Stimulated activated CD4-positive, alpha-beta T cell treated with anti-CD3 and anti-CD28 coated beads, TNF-alpha, amount 100 ng/mL, for 48 hours (primary cell): ENCODE results near the gene UQCRQ.

Source experiments
- DNase-seq, 3 donors: peaks; one replicate each; pipeline ENCODE4 v3.0.0-alpha.2; 2020; ENCODE audit warnings: low read depth in 3 of 3

The UQCRQ gene

GRCh38 chr5:132870801-132871200 is 4.4 kb downstream of the UQCRQ start:
- no peak for DNase-seq

DNA sequence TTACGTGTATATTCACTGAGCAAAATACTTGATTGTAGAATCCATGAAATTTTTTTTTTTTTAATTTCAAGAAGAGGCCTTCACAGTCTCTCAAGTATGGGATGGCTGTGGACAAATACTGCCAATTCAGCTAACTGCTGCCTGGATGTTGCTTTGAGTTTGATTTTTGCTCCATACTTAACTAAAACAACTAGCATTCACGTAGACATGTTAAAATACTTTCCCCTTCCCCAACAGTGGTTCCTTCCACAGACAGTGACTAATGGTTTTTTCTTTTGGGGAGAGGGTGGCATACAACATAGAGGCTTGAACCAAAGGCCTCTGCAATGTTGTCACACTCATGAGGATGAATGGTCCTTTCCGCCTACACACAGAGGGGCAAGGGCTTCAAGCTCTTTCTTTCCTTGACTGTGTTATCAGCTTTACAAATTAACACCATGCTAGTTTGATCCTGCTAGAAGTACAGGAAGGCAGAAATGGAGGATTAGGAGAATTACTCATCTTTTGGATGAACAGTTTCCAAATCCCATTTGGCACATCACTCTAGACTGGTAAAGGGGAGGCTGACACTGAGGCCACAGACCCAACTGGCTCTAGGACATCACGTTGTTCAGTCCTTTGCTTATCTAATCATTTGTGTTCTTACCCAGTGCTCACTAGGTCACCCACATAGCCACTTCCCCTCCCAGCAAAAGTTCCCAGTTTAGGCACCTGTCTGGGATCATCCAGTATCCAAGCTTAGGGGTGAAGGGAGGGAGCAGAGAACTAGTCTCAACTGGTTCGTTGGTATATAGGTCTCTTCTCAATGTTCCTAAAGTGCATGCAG is 5.2 kb downstream of the UQCRQ start:
- no peak for DNase-seq

GRCh38 chr5:132872788-132873118 is 6.3 kb downstream of the UQCRQ start:
- DNase-seq: no peak

DNA sequence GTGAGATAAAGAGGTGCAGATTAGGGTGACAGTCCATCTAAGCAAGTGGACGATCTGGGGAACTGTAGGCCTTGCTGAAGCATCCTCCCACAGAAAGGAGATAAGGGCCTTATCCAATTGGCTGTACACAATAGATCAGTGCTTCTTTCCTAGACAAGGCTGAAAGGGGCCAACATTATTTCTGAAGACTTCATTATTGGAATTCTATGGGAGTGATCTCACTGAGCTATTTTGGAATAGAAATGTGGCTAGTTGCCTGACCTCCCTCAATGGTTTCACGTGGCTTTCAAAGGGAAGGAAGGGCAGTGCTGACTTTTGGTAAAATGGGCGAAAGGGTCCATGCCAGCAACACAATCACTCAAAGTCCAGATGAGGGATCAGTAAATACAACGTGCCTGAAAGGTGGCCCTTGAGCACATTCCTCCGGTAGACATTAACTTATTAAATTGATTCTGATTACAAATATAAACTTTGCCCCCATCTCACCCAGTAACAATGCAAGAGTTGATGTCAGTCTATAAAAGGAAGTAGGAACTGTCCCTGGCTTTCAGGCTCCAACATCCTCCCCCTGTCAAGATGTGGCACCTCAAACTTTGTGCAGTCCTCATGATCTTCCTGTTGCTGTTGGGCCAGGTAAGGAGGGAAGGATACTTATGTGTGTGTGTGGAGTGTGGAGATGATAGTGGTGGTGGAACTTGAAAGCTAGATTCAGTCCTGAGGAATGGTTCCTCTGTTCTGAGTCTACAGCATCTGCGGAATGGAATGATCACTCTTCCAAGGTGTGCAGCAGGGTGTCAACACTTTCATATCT is 6.9 kb downstream of the UQCRQ start, which contains the start of gene LEAP2:
LEAP2 (plus strand) TSS at position 550 of the 811 bp plus-strand sequence; CDS start at position 577, 27 bp downstream.
- no peak for DNase-seq

GRCh38 chr5:132873930-132874271 is 7.5 kb downstream of the UQCRQ start:
- DNase-seq: no peak

GRCh38 chr5:132876020-132876759 is 9.7 kb downstream of the UQCRQ start:
- DNase-seq: no peak

DNA sequence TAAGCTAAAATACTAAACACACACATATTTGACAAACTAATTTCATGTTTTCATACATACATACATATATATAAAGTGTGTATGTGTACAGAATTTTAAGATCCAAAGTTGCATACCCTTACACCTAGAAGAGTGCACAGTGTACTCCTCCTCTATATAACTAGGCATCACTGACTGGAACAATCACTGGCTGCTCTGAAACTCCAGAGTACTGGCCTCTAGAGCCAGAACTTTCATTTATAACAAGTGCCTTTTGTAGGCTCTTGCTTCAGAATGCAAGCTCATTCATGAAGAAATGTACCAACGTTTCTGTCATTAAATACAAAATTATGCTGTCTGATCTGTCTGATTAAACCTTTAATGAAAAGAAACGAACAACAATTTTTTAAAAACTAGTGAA is 11.0 kb downstream of the UQCRQ start:
- no peak for DNase-seq

GRCh38 chr5:132877938-132878337 is 11.5 kb downstream of the UQCRQ start:
- DNase-seq: no peak

DNA sequence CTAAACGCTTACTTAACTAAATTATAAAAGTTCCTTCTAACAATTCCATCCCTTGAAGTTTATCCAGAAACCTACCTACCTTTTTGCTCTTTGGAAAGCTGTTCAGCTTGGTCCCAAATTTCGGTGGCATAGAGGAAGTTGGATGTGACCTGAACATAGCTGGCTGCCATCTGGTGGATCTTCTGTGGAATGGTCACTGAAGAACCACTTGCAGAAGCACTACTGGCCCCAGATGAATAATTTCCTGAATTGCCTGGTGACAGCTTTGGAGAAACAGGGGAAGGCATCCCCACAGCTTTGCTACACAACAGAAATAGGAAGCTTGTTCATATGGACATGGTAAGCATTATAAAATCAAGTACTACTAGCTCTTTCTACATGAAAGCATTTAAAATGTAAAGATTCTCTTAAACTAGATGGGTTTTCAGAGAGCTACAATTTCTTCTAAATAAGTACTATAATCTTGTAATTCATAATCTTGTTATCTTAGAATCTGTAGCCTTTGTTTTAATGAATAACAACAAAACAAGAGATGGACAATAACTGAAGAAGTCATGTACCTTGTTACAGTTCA is 16.9 kb downstream of the UQCRQ start:
- no peak for DNase-seq

DNA sequence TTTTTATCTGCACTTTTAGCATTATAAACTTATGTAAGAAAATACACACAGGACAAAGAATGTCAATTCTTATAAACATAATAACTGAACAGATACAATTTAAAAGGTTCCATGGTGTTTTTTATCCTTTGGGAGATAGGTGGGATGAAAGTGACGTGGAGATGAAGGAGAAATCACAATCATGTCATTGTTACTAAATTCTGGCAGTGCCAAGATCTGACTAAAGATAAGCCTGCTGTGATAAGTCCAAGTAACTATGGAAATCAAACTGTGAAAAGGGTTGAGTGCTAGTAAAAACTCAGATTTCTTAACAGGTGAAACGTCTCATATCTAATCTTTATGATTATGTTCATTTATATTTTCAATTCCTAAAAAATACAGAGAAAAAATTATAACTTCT is 18.1 kb downstream of the UQCRQ start:
- no peak for DNase-seq

DNA sequence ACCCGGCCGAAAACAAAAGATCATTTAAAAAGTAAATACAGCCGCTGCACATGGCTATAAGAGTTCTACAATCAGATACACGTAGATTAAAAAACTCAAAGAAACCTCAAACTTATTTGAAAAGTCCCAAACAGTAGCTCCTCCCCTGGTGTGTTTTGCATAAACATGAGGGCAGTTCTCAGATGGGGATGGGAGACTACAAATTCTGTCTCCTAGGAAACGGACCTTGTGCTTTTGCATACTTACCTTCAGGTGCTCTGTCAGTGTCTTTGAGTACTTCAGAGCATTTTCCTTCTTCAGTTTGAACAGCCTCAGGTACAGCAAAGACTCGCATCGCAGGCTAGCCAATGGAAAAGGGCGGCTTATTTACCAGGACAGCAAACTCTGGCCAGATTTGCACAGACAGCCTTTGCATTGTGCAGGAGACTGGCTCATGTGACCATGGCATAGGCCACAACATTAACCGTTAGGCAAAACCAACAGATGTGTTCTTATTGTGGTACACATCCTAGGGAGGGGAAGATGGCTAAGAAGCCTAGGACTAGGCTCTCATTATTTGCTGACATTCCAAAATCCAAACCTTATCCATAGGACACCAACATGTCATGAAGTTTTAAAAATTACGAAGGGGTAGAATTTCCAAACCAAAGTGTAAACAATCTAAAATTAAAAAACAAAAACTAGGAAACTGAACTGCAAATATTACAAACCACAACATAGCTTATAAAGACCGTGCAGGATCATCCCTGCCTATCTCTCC is 19.8 kb downstream of the UQCRQ start:
- no peak for DNase-seq

- no peak for DNase-seq
These were observed 20.8 kb downstream of the UQCRQ start for GRCh38 chr5:132887283-132887682.

DNA sequence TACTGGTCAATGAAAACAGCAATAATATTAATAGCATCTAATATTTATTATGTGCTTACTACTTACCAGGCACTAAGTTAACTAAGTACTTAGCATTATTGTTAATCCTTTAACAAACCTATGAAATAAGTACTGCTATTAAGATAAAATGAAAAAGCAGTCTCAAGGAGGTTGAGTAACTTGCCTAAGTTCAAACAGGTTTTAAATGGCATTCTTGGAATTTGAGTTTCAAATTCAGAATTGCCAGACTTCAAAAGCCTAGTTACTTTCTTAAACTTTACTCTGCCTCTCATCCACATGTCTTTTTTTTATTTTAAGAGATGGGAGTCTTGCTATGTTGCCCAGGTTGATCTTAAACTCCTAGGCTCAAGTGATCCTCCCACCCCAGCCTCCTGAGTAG is 23.1 kb downstream of the UQCRQ start:
- no peak for DNase-seq

- no peak for DNase-seq
These were observed 24.4 kb downstream of the UQCRQ start for GRCh38 chr5:132890817-132891216.

DNA sequence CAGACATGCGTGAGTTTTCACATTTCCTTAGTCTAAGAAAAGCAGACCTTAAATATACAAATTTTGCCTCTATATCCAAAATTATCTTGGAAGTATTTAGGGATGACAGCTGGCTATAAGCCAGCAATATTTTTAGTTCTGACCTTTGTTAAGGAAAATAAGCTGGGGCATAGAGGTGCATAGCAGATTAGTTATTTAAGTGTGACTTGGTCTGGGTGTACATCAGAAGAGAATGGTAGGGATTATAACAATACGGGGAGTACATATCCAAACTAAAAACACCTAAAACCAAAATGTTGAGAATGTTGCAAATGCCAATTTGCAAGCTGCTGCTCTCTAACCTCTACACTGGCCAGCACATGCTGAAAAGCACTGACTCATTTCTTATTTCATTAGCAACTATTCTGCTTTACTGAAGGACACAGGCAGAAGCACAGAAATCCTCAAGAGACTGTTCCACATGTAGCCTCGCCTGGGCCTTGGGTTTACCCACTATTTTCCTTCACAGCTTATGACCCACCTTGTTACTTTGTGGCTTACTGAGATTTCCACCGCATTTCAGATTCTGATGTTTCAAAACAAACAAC is 29.4 kb downstream of the UQCRQ start:
- no peak for DNase-seq

- no peak for DNase-seq
These were observed 30.2 kb downstream of the UQCRQ start for GRCh38 chr5:132896685-132897084.

DNA sequence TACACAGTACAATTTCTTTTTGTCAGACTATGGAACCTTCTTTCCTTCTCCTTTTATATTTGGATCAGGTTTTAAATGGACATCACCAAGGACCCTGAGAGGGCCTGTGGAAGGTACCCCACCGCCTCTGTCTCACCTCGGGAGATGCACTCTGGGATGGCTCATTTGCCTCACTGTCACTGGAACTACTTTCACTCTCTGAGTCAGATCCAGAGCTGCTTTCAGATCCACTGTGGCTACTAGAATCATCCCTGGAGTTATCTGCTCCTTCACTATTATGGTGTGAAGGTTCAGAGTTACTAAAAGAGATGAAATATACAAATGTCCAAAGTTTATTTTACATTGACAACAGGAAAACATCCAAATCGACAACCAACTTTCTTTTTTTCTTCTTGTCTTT is 31.7 kb downstream of the UQCRQ start:
- DNase-seq: no peak

DNA sequence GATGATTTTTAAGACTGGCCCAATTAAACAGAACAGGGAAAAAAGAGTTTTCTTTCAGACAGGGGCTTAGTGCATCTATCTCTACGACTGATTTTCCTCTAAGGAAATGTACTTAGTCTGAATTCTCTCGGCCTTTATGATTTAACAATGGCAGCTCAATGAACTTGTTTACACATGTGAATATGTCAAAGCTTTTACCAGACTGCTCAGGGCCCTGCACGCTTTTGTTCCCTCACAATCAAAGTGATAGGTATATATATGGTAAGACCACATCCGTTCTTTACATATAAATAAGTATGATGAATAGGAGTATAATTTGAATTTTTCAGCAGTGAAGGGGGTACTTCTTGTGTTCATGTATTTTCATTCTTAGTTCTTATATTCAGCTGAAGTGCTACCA is 34.6 kb downstream of the UQCRQ start:
- DNase-seq: no peak

DNA sequence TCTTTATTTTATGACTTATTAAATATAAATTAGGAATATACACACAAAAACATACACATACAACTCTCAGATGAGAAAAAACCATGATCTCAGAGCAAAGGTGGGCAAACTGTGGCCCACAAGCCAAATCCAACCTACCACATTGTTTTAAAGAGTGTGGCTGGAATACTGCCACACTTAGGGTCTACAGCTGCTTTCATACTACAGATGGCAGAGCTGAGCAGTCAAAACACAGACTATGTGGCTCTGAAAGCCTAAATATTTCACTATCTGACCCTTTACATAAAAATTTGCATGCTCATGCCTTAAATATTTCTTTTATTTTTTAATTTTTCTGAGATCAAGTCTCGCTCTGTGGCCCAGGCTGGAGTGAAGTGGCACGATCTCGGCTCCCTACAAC is 35.3 kb downstream of the UQCRQ start:
- DNase-seq: no peak

- DNase-seq: no peak
These were observed 39.5 kb downstream of the UQCRQ start for GRCh38 chr5:132905938-132906337.

- no peak for DNase-seq
These were observed 40.7 kb downstream of the UQCRQ start for GRCh38 chr5:132907161-132907560.
